GM18505 (cell line): ENCODE results near the gene FAM114A2.

Experiments used
- ATAC-seq: cut with Tn5 transposase; IDR thresholded peaks from one replicate; pipeline ENCODE4 v1.9.1; 2021; ENCODE audit not compliant: unreplicated experiment
- POLR2A ChIP-seq: IDR thresholded peaks from 4 replicates; pipeline ENCODE4 v1.6.1; 2011; ENCODE audit warnings: borderline replicate concordance; ENCODE audit not compliant: insufficient read depth, insufficient read length; ENCODE audit errors: extremely low read depth

FAM114A2 gene

GRCh38 chr5:154063372-154063771, 24.7 kb upstream of the FAM114A2 start:
- no peak for ATAC-seq
- no peak for TF ChIP-seq POLR2A

DNA sequence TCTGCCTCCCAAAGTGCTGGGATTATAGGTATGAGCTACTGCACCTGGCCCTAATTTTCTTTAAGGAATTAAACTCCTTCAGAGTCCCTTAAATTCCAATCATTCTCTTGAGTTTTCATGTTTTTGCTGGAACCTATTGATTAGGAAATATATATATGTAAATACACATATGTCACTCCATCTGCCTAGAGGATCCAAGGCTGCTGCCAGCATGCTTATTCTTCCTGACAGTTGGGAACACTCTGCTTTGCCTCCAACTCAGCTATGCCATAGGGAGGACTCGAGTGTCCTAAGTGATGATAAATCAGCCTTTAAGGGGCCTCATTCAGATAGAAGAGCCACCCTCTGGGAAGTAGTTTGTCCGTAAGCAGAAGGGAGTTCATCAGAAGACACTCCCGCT, 21.9 kb upstream of the FAM114A2 start:
- no peak for TF ChIP-seq POLR2A
- no peak for ATAC-seq

- ATAC-seq, result no peak
- no peak for TF ChIP-seq POLR2A
Measured at GRCh38 chr5:154059583-154059982, 20.9 kb upstream of the FAM114A2 start.

- peak; percentile 44 for ATAC-seq
- no peak for TF ChIP-seq POLR2A
Measured at GRCh38 chr5:154059039-154059430, 20.3 kb upstream of the FAM114A2 start.

GRCh38 chr5:154058055-154059038, 19.6 kb upstream of the FAM114A2 start:
- ATAC-seq, result peak; percentile 70
- TF ChIP-seq POLR2A, result no peak

GRCh38 chr5:154055201-154055600, 16.5 kb upstream of the FAM114A2 start:
- no peak for ATAC-seq
- TF ChIP-seq POLR2A, result no peak

- TF ChIP-seq POLR2A, result no peak
- no peak for ATAC-seq
Measured at GRCh38 chr5:154053468-154053867, 14.8 kb upstream of the FAM114A2 start.

DNA sequence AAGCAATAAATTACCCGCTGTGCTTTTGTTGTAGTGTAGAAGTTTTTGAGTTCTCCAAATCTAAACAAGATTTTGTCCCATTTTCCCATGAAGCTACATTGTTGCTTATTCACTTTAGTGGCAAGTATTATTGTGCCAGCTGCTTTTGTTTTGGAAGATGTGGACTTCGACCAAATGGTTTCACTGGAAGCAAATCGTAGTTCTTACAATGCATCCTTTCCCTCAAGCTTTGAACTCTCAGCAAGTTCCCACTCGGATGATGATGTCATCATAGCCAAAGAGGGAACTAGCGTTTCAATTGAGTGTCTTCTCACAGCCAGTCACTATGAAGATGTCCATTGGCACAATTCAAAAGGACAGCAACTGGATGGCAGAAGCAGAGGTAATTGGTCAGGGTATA, 10.9 kb upstream of the FAM114A2 start:
- no peak for TF ChIP-seq POLR2A
- ATAC-seq, result no peak

DNA sequence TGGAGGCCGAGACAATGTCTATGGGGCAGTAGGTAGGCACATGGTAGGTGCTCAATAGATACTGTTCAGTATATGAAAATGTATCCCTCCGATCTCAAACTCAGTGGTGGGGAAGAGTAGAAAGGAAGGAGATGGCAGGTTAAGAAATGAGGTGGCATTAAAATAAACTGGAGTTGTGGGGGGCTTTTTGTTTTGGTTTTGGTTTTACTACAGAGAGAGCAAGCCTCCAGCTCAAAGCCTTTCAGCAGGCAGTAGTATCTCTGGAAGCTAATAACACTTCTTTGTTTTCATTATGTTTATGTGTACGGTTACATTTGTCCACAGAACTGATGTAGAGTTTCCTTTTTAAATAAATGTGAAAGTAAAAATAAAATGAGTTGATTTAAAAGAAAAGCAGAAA, 8.6 kb upstream of the FAM114A2 start:
- no peak for TF ChIP-seq POLR2A

DNA sequence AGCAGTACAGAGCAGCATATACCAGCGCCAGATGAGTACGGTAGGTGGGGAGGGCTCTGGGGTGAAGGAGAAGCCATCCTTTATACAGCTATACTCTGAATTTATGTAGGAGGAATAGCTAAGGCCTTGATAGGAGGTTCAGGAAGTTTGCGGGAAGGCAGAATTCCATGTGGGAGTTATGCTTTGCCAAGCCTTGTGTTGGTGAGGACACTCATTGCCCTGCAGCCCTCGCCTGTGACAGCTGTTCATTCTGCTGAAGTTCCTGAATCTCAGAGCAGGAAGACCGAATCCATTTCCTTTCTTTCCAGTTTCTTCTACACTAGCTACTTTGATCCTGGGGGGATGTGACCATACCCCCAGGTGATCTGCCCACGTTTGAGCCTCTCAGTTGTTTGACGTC, 7.8 kb upstream of the FAM114A2 start:
- no peak for ATAC-seq
- TF ChIP-seq POLR2A, result no peak

More for the DNA sequence above, 8.6 kb upstream of the FAM114A2 start:
- ATAC-seq, result no peak

- TF ChIP-seq POLR2A, result no peak
- ATAC-seq, result no peak
Measured at GRCh38 chr5:154044581-154044980, 5.9 kb upstream of the FAM114A2 start.

DNA sequence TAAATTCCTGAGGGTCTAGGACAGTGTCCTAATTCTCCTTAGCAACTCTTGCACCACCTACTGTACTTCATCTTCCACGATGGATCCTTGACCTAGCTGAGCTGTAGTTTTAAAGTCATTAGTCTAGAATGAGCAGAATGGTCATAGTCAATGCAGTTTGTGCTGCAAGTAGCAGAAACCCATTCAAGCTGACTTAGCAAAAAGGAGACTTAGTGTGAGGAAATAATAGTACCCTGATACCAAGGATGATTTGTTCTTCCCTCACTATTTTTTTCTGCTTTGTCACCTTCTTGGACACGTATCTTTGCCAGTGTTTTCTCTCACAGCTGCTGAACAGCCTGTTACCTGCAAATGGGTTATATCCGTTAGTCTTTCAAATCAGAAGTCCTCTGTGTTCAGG, 5.4 kb upstream of the FAM114A2 start:
- TF ChIP-seq POLR2A, result no peak
- ATAC-seq, result no peak

DNA sequence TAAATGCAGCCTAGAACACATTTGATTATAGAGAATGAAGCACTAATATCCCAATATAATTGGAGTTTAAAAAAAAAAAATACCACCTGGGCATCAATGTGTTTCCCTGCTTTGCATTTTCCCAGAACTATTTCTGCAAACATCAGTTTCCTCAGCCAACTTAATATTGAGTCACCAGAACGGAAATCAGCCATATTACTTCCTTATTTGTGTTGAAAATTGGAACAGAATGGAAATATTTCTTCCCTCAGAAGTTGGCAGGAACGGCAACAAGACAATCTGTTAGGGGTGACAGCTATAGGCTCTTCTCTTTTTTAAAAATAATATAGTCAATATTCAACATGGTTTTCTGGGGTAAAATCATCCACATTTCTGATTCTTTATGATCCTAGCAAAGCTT, 4.1 kb upstream of the FAM114A2 start:
- TF ChIP-seq POLR2A, result no peak
- no peak for ATAC-seq

DNA sequence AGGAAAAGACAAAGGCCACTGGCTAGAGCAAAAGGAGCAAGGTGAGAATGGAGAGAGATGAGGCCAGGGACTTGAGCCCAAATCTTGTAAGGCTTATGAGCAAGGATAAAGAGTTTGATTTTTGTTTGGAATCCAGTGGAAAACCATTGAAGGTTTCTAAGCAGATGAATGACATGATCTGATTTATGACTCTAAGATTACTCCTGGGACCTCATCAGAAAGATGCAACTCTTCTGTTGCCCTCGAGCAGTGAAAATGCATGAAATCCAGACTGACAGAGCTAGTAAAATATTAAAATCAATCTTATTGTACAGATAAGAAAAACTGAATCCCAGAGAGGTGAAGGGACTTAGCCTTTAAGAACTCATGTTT, 734 bp upstream of the FAM114A2 start:
- ATAC-seq, result no peak

DNA sequence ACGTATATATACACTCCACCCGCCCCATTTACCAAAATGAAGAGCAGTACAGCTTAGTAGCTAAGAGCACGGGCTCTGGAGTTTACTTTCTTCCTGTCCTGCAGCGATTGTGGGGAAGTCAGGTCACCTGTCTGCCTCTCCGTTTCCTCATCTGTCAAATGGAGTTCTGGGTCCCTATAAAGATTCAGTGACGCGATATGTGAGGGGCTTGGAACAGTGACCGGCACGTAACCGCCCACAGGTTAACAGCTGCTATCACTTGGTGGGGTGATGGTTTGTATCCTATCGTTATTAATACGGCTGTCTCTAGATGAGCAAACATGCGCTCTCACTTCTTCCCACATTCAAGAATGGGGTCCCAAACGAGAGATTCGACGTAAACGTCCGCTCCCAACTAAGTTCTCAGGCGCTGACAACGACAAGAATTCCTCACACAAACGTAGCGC, 426 bp downstream of the FAM114A2 start:
- peak; percentile 43 for ATAC-seq
- no peak for TF ChIP-seq POLR2A

More for the DNA sequence above, 734 bp upstream of the FAM114A2 start:
- no peak for TF ChIP-seq POLR2A

GRCh38 chr5:154034944-154035343, 3.8 kb downstream of the FAM114A2 start:
- no peak for ATAC-seq
- no peak for TF ChIP-seq POLR2A
